ENCODE measurements around the gene CCDC9B.

GRCh38 chr15:40343512-40343911, 2.8 kb upstream of the CCDC9B start:
- TF ChIP-seq, protein P1, sequence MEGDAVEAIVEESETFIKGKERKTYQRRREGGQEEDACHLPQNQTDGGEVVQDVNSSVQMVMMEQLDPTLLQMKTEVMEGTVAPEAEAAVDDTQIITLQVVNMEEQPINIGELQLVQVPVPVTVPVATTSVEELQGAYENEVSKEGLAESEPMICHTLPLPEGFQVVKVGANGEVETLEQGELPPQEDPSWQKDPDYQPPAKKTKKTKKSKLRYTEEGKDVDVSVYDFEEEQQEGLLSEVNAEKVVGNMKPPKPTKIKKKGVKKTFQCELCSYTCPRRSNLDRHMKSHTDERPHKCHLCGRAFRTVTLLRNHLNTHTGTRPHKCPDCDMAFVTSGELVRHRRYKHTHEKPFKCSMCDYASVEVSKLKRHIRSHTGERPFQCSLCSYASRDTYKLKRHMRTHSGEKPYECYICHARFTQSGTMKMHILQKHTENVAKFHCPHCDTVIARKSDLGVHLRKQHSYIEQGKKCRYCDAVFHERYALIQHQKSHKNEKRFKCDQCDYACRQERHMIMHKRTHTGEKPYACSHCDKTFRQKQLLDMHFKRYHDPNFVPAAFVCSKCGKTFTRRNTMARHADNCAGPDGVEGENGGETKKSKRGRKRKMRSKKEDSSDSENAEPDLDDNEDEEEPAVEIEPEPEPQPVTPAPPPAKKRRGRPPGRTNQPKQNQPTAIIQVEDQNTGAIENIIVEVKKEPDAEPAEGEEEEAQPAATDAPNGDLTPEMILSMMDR (IDR thresholded peaks at IDR 0.05) = no peak
- TF ChIP-seq POLR2A (IDR thresholded peaks at IDR 0.05) = no peak
